Right lobe of liver (tissue), 6 donors: ENCODE measurements around the gene ARVCF. TPM values are rescaled to one million over a fixed set of nuclear protein-coding genes. Genes with fewer than 3 reads are reported as not detected.

Experiments used
- ATAC-seq, 4 donors: fragments of 200-7000 bp; cut with Tn5 transposase; one replicate each; pipeline ENCODE4 v1.9.1; 2020; ENCODE audit warnings: mild to moderate bottlenecking in 4 of 4, moderate library complexity in 4 of 4
- DNase-seq, 3 donors: peaks; one replicate each; pipeline ENCODE4 v3.0.0-alpha.2; 2020
- H3K27ac ChIP-seq, 3 donors: fragments of 200-600 bp; one replicate each; pipeline ENCODE4 v1.8.0; 2022
- H3K27me3 ChIP-seq, 2 donors: fragments of 200-600 bp; one replicate each; pipeline ENCODE4 v1.8.0; 2022
- H3K36me3 ChIP-seq, 4 donors: fragments of 200-600 bp; sonication (generic) in 1 of 4; one replicate each; pipeline versions ENCODE4 v1.5.1 to v1.8.0; 2017 to 2022; ENCODE audit warnings: control low read depth in 1 of 4
- H3K4me1 ChIP-seq, 4 donors: fragments of 200-600 bp; sonication (generic) in 1 of 4; one replicate each; pipeline versions ENCODE4 v1.5.1 to v1.8.0; 2017 to 2022; ENCODE audit warnings: control low read depth in 1 of 4
- H3K4me3 ChIP-seq, 3 donors: fragments of 200-600 bp; one replicate each; pipeline ENCODE4 v1.8.0; 2022
- H3K9me3 ChIP-seq, 4 donors: fragments of 200-600 bp; sonication (generic) in 1 of 4; one replicate each; pipeline versions ENCODE4 v1.5.1 to v1.8.0; 2017 to 2022; ENCODE audit warnings: control low read depth in 1 of 4
- CTCF ChIP-seq, 4 donors: fragments of 200-600 bp in 3 of 4; fragments of 450-650 bp in 1 of 4; IDR thresholded peaks; one replicate each; pipeline versions ENCODE4 v1.5.1 to v1.8.0; 2016 to 2022; ENCODE audit warnings: antibody characterized with exemption in 4 of 4, mild to moderate bottlenecking in 2 of 4
- POLR2A ChIP-seq: fragments of 450-650 bp; IDR thresholded peaks from one replicate; pipeline ENCODE4 v1.6.1; 2017; ENCODE audit warnings: antibody characterized with exemption, mild to moderate bottlenecking
- WGBS: methylation state at CpG from one replicate; pipeline ENCODE4 v1.1.6; 2018; ENCODE audit warnings: low coverage, low lambda C conversion rate; ENCODE audit not compliant: insufficient coverage; ENCODE audit errors: missing lambda C conversion rate; 5-methylcytosine and 5-hydroxymethylcytosine counted together
- intact Hi-C, 2 donors: fragments of 100-400 bp; cut with DNase I; formaldehyde crosslinking; loops; one replicate each; pipeline versions ENCODE4 v1.11.2 to v1.14.1; 2022
- total RNA-seq, 6 experiments: library from RNA; depleted of rRNA in 2 of 6; stranded (reverse); fragments of >200 nt in 2 of 6; fragmentation: NEBNext Ultra II Directional in 3 of 6; extraction: Animal tissue kit (Norgen Biotek cat#: 25700) in 3 of 6; gene quantifications; one replicate each; pipeline versions ENCODE4 v1.1.0 to v1.2.4, GENCODE V29; 2016 to 2023
- donor health status: DM: no; HTN: yes; CAD: no.
- donor health status: DM: no; HTN: no; CAD: no.
- donor health status: DM: no; HTN: no; CAD: no.
- donor health status: DM: no; HTN: yes; CAD: no.
- donor health status: DM: no; HTN: yes; CAD: no.

The ARVCF gene
- total RNA-seq, 6 experiments from 2014 or later = 11.5 to 40.9 (median 20.7) TPM

GRCh38 chr22:20019661-20020532 is 3.3 kb upstream of the ARVCF start:
- no peaks in the 10 kb centered on the region for H3K27me3 ChIP-seq
- H3K27ac ChIP-seq = peak overlapping the region in 1 of 3 donors; percentile 62
- no peak for ATAC-seq
- peaks cover 0 to 30% (median 2%) of the 10 kb centered on the region in 4 donors for H3K4me1 ChIP-seq
- H3K4me3 ChIP-seq = peak overlapping the region in 2 of 3 donors; percentile 35 to 93
- WGBS = 33% methylated on average over 3 of the region's 8 CpGs
- TF ChIP-seq CTCF (IDR thresholded peaks at IDR 0.05) = no peak
- no peak for TF ChIP-seq POLR2A
- H3K36me3 ChIP-seq = peaks cover 0 to 3% (median 0%) of the 10 kb centered on the region in 4 donors
- H3K9me3 ChIP-seq = no peaks in the 10 kb centered on the region
- intact Hi-C loops = loop anchor here (5.0 to 10.0 kb wide), 2 partner anchors 43 to 45 kb away; no protein-coding TSS in a partner anchor
- peak in 1 of 3 donors; percentile 59 for DNase-seq

GRCh38 chr22:20018001-20018400 is 1.4 kb upstream of the ARVCF start:
- intact Hi-C loops = loop anchor here in 1 of 2 donors (5.0 kb wide), 1 partner anchor 41 kb away; no protein-coding TSS in a partner anchor
- Histone ChIP-seq H3K36me3 (no peaks in the 10 kb centered on the region), H3K27ac (no peak overlapping the region), H3K27me3 (no peaks in the 10 kb centered on the region), H3K4me3 (no peak overlapping the region), H3K4me1 (peaks cover 0 to 40% (median 2%) of the 10 kb centered on the region in 4 donors), H3K9me3 (no peaks in the 10 kb centered on the region)
- WGBS = 78% methylated on average over 2 of the region's 5 CpGs
- TF ChIP-seq CTCF (IDR thresholded peaks at IDR 0.05) = no peak
- no peak for TF ChIP-seq POLR2A
- peak in 1 of 3 donors; percentile 39 for DNase-seq
- ATAC-seq = no peak

GRCh38 chr22:20017622-20017958 is 967 bp upstream of the ARVCF start:
- intact Hi-C loops = loop anchor here in 1 of 2 donors (5.0 kb wide), 1 partner anchor 40 kb away; no protein-coding TSS in a partner anchor
- H3K4me1 ChIP-seq = peaks cover 0 to 38% (median 2%) of the 10 kb centered on the region in 4 donors
- peak overlapping the region in 1 of 3 donors; percentile 80 for H3K4me3 ChIP-seq
- DNase-seq (peak in 1 of 3 donors; percentile 33), ATAC-seq (no peak)
- no peak for TF ChIP-seq POLR2A
- no peak for TF ChIP-seq CTCF (IDR thresholded peaks at IDR 0.05)
- no peak overlapping the region for H3K27ac ChIP-seq
- no peaks in the 10 kb centered on the region for H3K27me3 ChIP-seq
- WGBS = 34% methylated on average over 5 of the region's 9 CpGs
- H3K36me3 ChIP-seq = no peaks in the 10 kb centered on the region
- H3K9me3 ChIP-seq = no peaks in the 10 kb centered on the region

- Histone ChIP-seq H3K36me3 (no peaks in the 10 kb centered on the region), H3K4me1 (peaks cover 0 to 27% (median 2%) of the 10 kb centered on the region in 4 donors), H3K9me3 (no peaks in the 10 kb centered on the region), H3K27ac (peak overlapping the region in 1 of 3 donors; percentile 43), H3K27me3 (no peaks in the 10 kb centered on the region), H3K4me3 (peak overlapping the region; percentile 73 to 85 (median 80))
- WGBS = 0% methylated on average over 7 of the region's 101 CpGs
- intact Hi-C loops = loop anchor here in 1 of 2 donors (5.0 kb wide), 1 partner anchor 39 kb away; no protein-coding TSS in a partner anchor
- TF ChIP-seq POLR2A (no peak), CTCF (IDR thresholded peaks at IDR 0.05) (no peak)
- DNase-seq (peak in 2 of 3 donors; percentile 58 to 71), ATAC-seq (peak in 3 of 4 donors; percentile 0 to 21 (median 3))
Observed at GRCh38 chr22:20015971-20016733, 471 bp downstream of the ARVCF start.
